ENCODE data around the gene TAF5. TPM values are rescaled to one million over a fixed set of nuclear protein-coding genes. Genes with fewer than 3 reads are reported as not detected.
A peak's percentile ranks its signal among the peaks of the same experiment; 100 is the strongest.

TAF5 gene
- total and polyA plus RNA-seq, 2 donors (not counting 1 experiment from before 2014, with no cell fraction given) = 2.4 to 5.5 TPM

DNA sequence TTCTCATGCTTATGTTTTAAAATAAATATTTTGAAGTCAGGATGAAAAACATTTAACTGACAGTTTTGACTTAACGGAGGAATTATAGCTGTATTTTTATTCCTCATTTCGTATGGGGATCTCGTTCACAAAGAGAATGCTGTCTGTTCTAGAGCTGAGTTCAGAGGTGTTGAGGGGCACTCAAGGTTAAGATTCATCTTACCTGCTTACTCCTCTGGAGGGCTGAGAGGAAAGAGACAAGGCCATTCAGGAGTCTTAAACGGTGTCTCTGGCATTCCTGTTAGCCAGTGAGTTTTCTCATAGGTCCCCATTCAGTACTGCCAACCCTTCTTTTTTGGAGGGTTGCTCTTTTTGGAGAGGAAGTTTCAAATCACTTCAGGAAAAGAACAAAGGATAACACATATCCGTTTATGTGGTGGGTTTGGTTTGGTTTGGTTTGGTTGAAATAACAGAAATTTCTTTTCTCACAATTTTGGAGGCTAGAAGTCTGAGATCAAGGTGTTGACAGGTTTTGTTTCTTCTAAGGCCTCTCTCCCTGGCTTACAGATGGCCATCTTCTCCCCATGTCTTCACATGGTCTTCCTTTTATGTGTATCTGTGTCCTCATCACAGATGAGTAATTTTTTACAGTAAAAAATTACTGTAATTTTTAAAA, 61.3 kb downstream of the TAF5 start:
- Histone ChIP-seq H2AFZ (ENCODE audit: insufficient read depth, low read depth, low read length, poor library complexity, severe bottlenecking) (no peak overlapping the region), H3K4me3 (ENCODE audit: control extremely low read depth in 1 of 5, extremely low read depth in 1 of 5, insufficient read depth in 1 of 5, low read depth in 2 of 5, low read length in 4 of 5) (no peak overlapping the region), H3K4me2 (replicated peaks; ENCODE audit: low read depth, low read length, poor library complexity, severe bottlenecking) (no peak overlapping the region), H3K9me3 (ENCODE audit: control extremely low read depth in 1 of 3, control insufficient read depth in 2 of 3, insufficient read depth in 1 of 3, low read length in 2 of 3) (no peaks in the 10 kb centered on the region), H4K20me1 (ENCODE audit: control insufficient read depth, insufficient read depth, low read length, poor library complexity, severe bottlenecking) (no peaks in the 10 kb centered on the region), H3K79me2 (ENCODE audit: control insufficient read depth, insufficient read depth, low read length) (no peaks in the 10 kb centered on the region), H3K4me1 (ENCODE audit: control insufficient read depth in 2 of 2, insufficient read depth in 2 of 2, low read length in 2 of 2) (no peaks in the 10 kb centered on the region), H3K36me3 (replicated peaks in 1 of 2; ENCODE audit: control extremely low read depth in 1 of 2, control insufficient read depth in 1 of 2, extremely low read depth in 1 of 2, insufficient read depth in 2 of 2, low read length in 1 of 2) (peaks cover 0 to 62% of the 10 kb centered on the region in 2 experiments), H3K9ac (ENCODE audit: low read length) (no peak overlapping the region), H3K27ac (ENCODE audit: low read length in 2 of 2) (peak overlapping the region in 1 of 2 donors; percentile 28), H3K27me3 (replicated peaks in 1 of 4; ENCODE audit: control extremely low read depth in 1 of 4, control insufficient read depth in 3 of 4, insufficient read depth in 4 of 4, low read length in 3 of 4) (no peaks in the 10 kb centered on the region)
- no peaks in the 10 kb centered on the region for H3K27me3 Mint-ChIP-seq
- no peaks in the 10 kb centered on the region for H3K9me3 Mint-ChIP-seq (ENCODE audit: insufficient read depth)
- H3K27ac Mint-ChIP-seq = no peak overlapping the region
- H3K4me3 Mint-ChIP-seq = no peak overlapping the region
- no peak for DNase-seq
- WGBS (ENCODE audit: insufficient coverage) = 20% methylated on average over 1 of the region's 5 CpGs
- ChIA-PET POLR2A (no interaction called here), CTCF (interaction anchor here (2.9 kb wide), 1 partner anchor 12 kb away, joined by 12 read pairs; no protein-coding TSS in a partner anchor)
- no peaks in the 10 kb centered on the region for H3K4me1 Mint-ChIP-seq
- no peak for ATAC-seq (ENCODE audit: low read depth)
- intact Hi-C loops (cut with micrococcal nuclease) = no loop called here
- TF ChIP-seq EZH2 (IDR thresholded peaks at IDR 0.05; ENCODE audit: borderline replicate concordance, insufficient read depth, low read depth, low read length, poor library complexity, severe bottlenecking) = no peak
- TF ChIP-seq, protein P1, sequence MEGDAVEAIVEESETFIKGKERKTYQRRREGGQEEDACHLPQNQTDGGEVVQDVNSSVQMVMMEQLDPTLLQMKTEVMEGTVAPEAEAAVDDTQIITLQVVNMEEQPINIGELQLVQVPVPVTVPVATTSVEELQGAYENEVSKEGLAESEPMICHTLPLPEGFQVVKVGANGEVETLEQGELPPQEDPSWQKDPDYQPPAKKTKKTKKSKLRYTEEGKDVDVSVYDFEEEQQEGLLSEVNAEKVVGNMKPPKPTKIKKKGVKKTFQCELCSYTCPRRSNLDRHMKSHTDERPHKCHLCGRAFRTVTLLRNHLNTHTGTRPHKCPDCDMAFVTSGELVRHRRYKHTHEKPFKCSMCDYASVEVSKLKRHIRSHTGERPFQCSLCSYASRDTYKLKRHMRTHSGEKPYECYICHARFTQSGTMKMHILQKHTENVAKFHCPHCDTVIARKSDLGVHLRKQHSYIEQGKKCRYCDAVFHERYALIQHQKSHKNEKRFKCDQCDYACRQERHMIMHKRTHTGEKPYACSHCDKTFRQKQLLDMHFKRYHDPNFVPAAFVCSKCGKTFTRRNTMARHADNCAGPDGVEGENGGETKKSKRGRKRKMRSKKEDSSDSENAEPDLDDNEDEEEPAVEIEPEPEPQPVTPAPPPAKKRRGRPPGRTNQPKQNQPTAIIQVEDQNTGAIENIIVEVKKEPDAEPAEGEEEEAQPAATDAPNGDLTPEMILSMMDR (IDR thresholded peaks at IDR 0.05) = no peak

DNA sequence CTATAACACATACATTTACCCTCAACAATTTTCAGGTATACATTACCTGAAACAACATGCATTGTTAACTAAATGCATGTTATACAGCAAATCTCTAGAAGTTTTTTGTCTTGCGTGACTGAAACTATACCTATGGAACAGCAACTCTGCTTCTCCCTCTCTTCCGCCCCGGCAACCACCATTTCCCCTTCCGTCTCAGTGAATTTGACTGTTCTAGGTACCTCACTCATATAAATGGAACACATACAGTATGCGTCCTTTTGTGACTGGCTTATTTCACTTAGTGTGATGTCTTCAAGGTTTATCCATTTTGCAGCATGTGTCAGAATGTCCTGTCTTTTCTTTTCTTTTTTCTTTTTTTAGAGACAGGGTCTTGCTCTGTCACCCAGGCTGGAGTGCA, 61.9 kb downstream of the TAF5 start:
- Histone ChIP-seq H3K4me2 (replicated peaks; ENCODE audit: low read depth, low read length, poor library complexity, severe bottlenecking) (no peak overlapping the region), H3K4me1 (ENCODE audit: control insufficient read depth in 2 of 2, insufficient read depth in 2 of 2, low read length in 2 of 2) (no peaks in the 10 kb centered on the region), H3K9ac (ENCODE audit: low read length) (no peak overlapping the region), H3K4me3 (ENCODE audit: control extremely low read depth in 1 of 5, extremely low read depth in 1 of 5, insufficient read depth in 1 of 5, low read depth in 2 of 5, low read length in 4 of 5) (no peak overlapping the region), H4K20me1 (ENCODE audit: control insufficient read depth, insufficient read depth, low read length, poor library complexity, severe bottlenecking) (no peaks in the 10 kb centered on the region), H3K36me3 (replicated peaks in 1 of 2; ENCODE audit: control extremely low read depth in 1 of 2, control insufficient read depth in 1 of 2, extremely low read depth in 1 of 2, insufficient read depth in 2 of 2, low read length in 1 of 2) (peaks cover 0 to 63% of the 10 kb centered on the region in 2 experiments), H3K27me3 (replicated peaks in 1 of 4; ENCODE audit: control extremely low read depth in 1 of 4, control insufficient read depth in 3 of 4, insufficient read depth in 4 of 4, low read length in 3 of 4) (no peaks in the 10 kb centered on the region), H3K27ac (ENCODE audit: low read length in 2 of 2) (no peak overlapping the region), H2AFZ (ENCODE audit: insufficient read depth, low read depth, low read length, poor library complexity, severe bottlenecking) (no peak overlapping the region), H3K79me2 (ENCODE audit: control insufficient read depth, insufficient read depth, low read length) (no peaks in the 10 kb centered on the region), H3K9me3 (ENCODE audit: control extremely low read depth in 1 of 3, control insufficient read depth in 2 of 3, insufficient read depth in 1 of 3, low read length in 2 of 3) (no peaks in the 10 kb centered on the region)
- POLR2A ChIA-PET = no interaction called here
- intact Hi-C loops (cut with micrococcal nuclease) = no loop called here
- CTCF ChIA-PET = no interaction called here
- no peaks in the 10 kb centered on the region for H3K9me3 Mint-ChIP-seq (ENCODE audit: insufficient read depth)
- H3K27ac Mint-ChIP-seq = no peak overlapping the region
- no peak overlapping the region for H3K4me3 Mint-ChIP-seq
- ATAC-seq (ENCODE audit: low read depth) = no peak
- no peaks in the 10 kb centered on the region for H3K27me3 Mint-ChIP-seq
- DNase-seq = no peak
- H3K4me1 Mint-ChIP-seq = no peaks in the 10 kb centered on the region
- WGBS (ENCODE audit: insufficient coverage) = 80% methylated on average over 1 of the region's 5 CpGs
- TF ChIP-seq, protein P1 (IDR thresholded peaks at IDR 0.05) = no peak
- TF ChIP-seq EZH2 (IDR thresholded peaks at IDR 0.05; ENCODE audit: borderline replicate concordance, insufficient read depth, low read depth, low read length, poor library complexity, severe bottlenecking) = no peak
